Small intestine (tissue), 16 donors: ENCODE measurements around the gene NTRK1. TPM values are rescaled to one million over a fixed set of nuclear protein-coding genes. Genes with fewer than 3 reads are reported as not detected.

Experiments used
- DNase-seq, 2 donors: peaks; one replicate each; pipeline versions ENCODE4 v3.0.0 to v3.0.0-alpha.2; 2013
- FAIRE-seq: peaks from 2 replicates; lab custom pipeline; 2012; peaks lifted over from hg19 to GRCh38; lab: Jason Lieb, UNC
- H3K27ac ChIP-seq, 3 donors: one replicate each; pipeline ENCODE4 v1.5.1; 2013; ENCODE audit warnings: low read length in 2 of 3, mild to moderate bottlenecking in 2 of 3, control low read depth in 1 of 3, inconsistent platforms in 1 of 3, low read depth in 1 of 3, moderate library complexity in 1 of 3
- H3K27me3 ChIP-seq, 3 donors: one replicate each; pipeline ENCODE4 v1.6.1; 2013; ENCODE audit warnings: low read length in 3 of 3, inconsistent platforms in 1 of 3; ENCODE audit not compliant: control insufficient read depth in 3 of 3, insufficient read depth in 3 of 3
- H3K36me3 ChIP-seq, 3 donors: one replicate each; pipeline ENCODE4 v1.6.1; 2013; ENCODE audit warnings: low read length in 3 of 3, inconsistent platforms in 1 of 3, low read depth in 1 of 3, mild to moderate bottlenecking in 1 of 3, moderate library complexity in 1 of 3; ENCODE audit not compliant: control insufficient read depth in 3 of 3, insufficient read depth in 2 of 3
- H3K4me1 ChIP-seq, 3 donors: one replicate each; pipeline ENCODE4 v1.6.1; 2013; ENCODE audit warnings: low read length in 2 of 3, inconsistent platforms in 1 of 3, low read depth in 1 of 3, mild to moderate bottlenecking in 1 of 3, moderate library complexity in 1 of 3; ENCODE audit not compliant: control insufficient read depth in 3 of 3, insufficient read depth in 2 of 3
- H3K4me3 ChIP-seq, 3 donors: one replicate each; pipeline ENCODE4 v1.5.1; 2013; ENCODE audit warnings: low read length in 3 of 3, control low read depth in 1 of 3, inconsistent platforms in 1 of 3, low read depth in 1 of 3, mild to moderate bottlenecking in 1 of 3, moderate library complexity in 1 of 3
- H3K9me3 ChIP-seq, 2 donors: one replicate each; pipeline ENCODE4 v1.6.1; 2013; ENCODE audit warnings: low read depth in 1 of 2, low read length in 1 of 2; ENCODE audit not compliant: control insufficient read depth in 2 of 2, insufficient read depth in 1 of 2
- WGBS, 3 donors: extraction: QIAGEN DNeasy Blood & Tissue Kit; methylation state at CpG; one replicate each; pipeline ENCODE4 v1.1.7; 2013; 5-methylcytosine and 5-hydroxymethylcytosine counted together
- long read RNA-seq, 10 donors: transcript quantifications; one replicate each; lab custom pipeline, GENCODE V29; 2026
- polyA plus RNA-seq, 4 donors: library from polyadenylated mRNA; stranded (reverse) in 3 of 4; unstranded in 1 of 4; fragments of 200-250 nt in 3 of 4; fragments of 120-200 nt in 1 of 4; gene quantifications; one replicate each; pipeline versions ENCODE4 v1.2.1 to v1.2.3, GENCODE V29; 2013
- donor health status: healthy with polysubstance abuse.
- donor health status: control.
- donor health status: control.
- donor health status: Bipolar disorder and iron deficiency.
- donor health status: healthy.

The NTRK1 gene
- under 1 TPM in 2 of 4 donors, not detected in 2; 0.10 to 0.67 TPM for polyA plus RNA-seq
- long read RNA-seq, donor 1 = 0 reads
- long read RNA-seq, donor 2 = 0 reads
- long read RNA-seq, donor 3 = 0 reads
- long read RNA-seq, donor 4 = 0 reads
- long read RNA-seq, donor 5 = 0 reads
- long read RNA-seq, donor 6 = 0 reads
- long read RNA-seq, donor 7 = 0 reads
- long read RNA-seq, donor 8 = 0 reads
- long read RNA-seq, donor 9 = 0 reads
- long read RNA-seq, donor 10 = 0 reads

DNA sequence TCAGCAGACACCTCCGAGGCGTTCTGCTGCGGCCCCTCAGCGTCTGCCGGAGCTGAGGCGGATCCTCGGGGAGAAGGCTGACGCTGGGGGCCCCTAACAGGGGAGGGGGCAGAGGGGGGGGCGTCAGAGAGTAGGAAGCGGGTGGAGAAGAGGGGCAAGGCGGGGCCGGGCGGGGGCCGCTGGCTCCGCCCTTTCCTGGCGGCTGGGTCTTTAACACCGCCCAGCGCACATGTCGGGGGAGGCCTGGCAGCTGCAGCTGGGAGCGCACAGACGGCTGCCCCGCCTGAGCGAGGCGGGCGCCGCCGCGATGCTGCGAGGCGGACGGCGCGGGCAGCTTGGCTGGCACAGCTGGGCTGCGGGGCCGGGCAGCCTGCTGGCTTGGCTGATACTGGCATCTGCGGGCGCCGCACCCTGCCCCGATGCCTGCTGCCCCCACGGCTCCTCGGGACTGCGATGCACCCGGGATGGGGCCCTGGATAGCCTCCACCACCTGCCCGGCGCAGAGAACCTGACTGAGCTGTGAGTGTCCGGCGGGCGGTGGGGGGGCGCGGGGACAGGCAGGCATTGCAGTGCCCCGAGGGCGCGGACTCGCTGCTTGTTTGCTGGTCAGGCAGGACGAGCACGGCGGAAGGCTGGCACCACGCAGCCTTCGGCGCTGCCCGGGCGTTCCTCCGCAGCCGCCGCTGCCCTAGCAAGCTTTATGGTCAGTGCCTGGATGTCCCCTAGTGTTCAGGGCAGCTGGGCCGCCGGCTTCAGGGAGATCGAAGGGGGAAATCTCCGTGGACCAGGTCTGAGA is at the start of gene NTRK1:
Gene NTRK1 (plus strand): TSS at position 238 of the 796 bp plus-strand sequence. CDS start 70 bp downstream, at position 308.
- H3K27me3 ChIP-seq = peaks cover 11 to 93% (median 26%) of the 10 kb centered on the region in 3 donors
- H3K9me3 ChIP-seq = no peaks in the 10 kb centered on the region
- H3K36me3 ChIP-seq = no peaks in the 10 kb centered on the region
- H3K4me1 ChIP-seq = peaks cover 0 to 15% (median 2%) of the 10 kb centered on the region in 3 donors
- peak; percentile 8 to 39 for DNase-seq
- 3 to 7% (median 4%) methylated on average over 56 to 68 of the region's 69 CpGs for WGBS, 3 donors
- no peak within 1 kb of the TSS for H3K27ac ChIP-seq
- FAIRE-seq = no peak
- peak within 1 kb of the TSS in 2 of 3 donors; percentile 22 to 39 for H3K4me3 ChIP-seq

DNA sequence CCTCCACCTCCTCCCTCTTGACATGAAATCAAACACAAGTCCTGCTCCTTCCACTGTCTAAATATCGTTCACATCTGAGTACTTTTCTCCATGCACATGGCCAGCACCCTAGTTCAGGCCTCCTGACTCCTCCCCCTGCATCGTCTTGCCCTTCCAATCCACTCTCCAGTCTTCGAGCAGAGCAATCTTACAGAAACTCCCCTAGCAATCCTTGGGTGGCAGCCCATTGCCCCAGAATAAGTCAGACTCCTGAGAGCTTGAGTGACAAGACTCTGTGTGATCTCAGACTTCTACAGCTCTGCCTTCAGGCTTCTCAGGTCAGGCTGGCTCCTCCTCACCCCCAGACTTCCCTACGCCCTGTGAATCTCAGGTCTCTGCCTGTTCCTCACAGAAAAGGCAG is 49.5 kb upstream of the NTRK1 start:
- no peak overlapping the region for H3K27ac ChIP-seq
- H3K27me3 ChIP-seq = peaks cover 0 to 9% (median 0%) of the 10 kb centered on the region in 3 donors
- DNase-seq (no peak), FAIRE-seq (no peak)
- peaks cover 0 to 8% (median 0%) of the 10 kb centered on the region in 3 donors for H3K36me3 ChIP-seq
- WGBS, 3 donors = 44 to 56% (median 55%) methylated on average over 4 of the region's 4 CpGs
- peaks cover 0 to 20% (median 3%) of the 10 kb centered on the region in 3 donors for H3K4me1 ChIP-seq
- no peaks in the 10 kb centered on the region for H3K9me3 ChIP-seq
- no peak overlapping the region for H3K4me3 ChIP-seq

DNA sequence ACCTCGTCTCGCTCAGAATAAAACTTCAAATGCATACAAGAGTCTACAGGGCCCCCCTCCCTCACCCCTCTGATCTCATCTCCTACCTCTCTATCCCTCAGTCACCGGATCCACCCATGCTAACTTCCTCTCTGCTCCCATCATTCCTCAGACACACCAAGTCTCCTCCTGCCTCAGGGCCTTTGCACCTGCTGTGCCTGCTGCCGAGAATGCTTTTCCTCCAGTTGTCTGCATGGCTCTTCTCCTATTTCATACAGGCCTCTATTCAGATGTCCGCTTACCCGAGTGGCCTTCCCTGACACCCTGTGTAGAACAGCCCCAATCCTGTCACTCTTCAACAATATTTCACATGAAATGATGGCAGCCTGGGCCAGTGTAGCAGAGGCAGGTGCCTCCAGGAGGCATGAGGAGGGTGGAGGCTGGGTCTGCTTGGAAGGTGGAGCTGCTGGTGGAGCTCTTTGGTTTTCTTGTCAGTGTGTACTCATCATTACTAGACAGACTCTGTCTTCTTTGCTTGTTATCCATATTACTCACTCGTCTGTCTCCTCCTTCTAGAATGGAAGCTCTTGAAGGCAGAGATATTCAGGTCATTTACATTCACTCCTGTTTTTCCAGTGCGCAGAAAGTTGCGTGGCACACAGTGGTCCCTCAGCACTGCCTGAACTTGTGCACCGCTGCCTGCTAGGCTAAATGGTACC is 48.2 kb upstream of the NTRK1 start:
- WGBS, 3 donors = 95 to 99% (median 96%) methylated on average over 10 of the region's 10 CpGs
- Histone ChIP-seq H3K36me3 (peaks cover 0 to 5% (median 0%) of the 10 kb centered on the region in 3 donors), H3K4me1 (peaks cover 0 to 20% (median 3%) of the 10 kb centered on the region in 3 donors), H3K27ac (no peak overlapping the region), H3K27me3 (peaks cover 0 to 14% (median 0%) of the 10 kb centered on the region in 3 donors), H3K4me3 (no peak overlapping the region), H3K9me3 (no peaks in the 10 kb centered on the region)
- no peak for DNase-seq
- no peak for FAIRE-seq

DNA sequence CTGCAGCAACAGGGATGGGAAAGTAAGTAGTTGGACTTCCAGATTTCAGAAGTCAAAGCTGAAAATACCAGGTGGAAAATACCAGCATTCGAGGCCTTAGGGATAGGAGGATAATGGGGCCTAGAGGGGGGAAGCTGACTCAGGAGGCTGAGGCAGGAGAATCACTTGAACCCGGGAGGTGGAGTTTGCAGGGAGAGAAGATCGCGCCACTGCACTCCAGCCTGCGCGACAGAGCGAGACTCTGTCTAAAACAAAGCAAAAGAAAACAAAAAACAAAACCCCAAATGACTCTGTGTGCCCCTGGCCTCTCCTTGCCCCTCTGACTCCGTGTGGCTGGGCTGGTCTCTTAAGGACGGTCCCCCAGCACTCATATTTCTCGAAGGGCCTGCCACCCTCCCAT is 47.4 kb upstream of the NTRK1 start:
- FAIRE-seq = no peak
- Histone ChIP-seq H3K36me3 (peaks cover 0 to 3% (median 0%) of the 10 kb centered on the region in 3 donors), H3K4me3 (peak overlapping the region in 2 of 3 donors; percentile 40 to 46), H3K27ac (no peak overlapping the region), H3K27me3 (peaks cover 0 to 14% (median 0%) of the 10 kb centered on the region in 3 donors), H3K4me1 (peaks cover 0 to 20% (median 3%) of the 10 kb centered on the region in 3 donors), H3K9me3 (no peaks in the 10 kb centered on the region)
- WGBS, 3 donors = 39 to 49% (median 46%) methylated on average over 10 of the region's 10 CpGs
- DNase-seq = no peak

DNA sequence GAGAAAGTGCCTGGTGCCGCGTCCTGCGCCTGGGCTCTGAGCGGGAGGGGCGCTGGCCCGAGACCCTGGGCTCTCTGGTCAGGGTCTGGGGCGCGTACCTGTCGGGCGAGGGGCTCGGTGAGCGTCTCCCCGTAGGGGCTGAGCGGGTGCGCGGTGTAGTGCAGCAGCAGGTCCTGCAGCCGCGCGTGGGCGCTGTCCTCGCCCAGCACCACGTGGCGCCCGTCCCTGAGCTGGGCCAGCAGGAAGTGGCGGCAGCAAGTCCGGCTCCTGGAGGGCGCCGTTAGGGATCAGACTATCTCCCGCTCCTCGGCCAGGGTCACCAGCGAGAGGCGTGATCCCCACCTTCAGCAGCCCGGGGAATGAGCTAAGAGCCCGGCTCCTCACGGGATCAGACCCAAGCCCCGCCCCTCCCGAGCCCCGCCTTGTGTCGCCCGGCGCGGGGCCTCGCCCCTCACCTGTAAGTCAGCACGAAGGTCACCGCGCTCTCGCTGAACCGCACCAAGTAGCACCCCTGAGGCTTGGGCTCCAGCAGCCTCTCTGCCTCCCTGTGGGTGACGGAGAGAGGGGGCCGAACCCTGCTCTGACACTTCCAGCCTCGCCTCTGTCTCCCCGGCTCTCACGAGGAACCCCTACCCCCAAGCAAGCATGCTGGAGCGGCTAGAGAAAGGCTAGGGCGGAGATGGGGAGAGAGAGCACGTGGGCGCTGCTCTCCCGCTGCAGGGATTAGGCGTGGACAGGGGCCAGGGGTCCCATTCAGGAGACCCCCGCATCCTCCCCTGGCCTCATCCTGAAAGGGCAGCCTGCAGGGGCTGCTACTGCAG is 46.7 kb upstream of the NTRK1 start:
- peak; percentile 81 to 92 for DNase-seq
- Histone ChIP-seq H3K36me3 (peaks cover 0 to 2% (median 0%) of the 10 kb centered on the region in 3 donors), H3K27me3 (peaks cover 0 to 14% (median 0%) of the 10 kb centered on the region in 3 donors), H3K9me3 (no peaks in the 10 kb centered on the region), H3K4me1 (peaks cover 0 to 20% (median 3%) of the 10 kb centered on the region in 3 donors), H3K4me3 (peak overlapping the region; percentile 25 to 46 (median 40)), H3K27ac (peak overlapping the region in 2 of 3 donors; percentile 21 to 53)
- FAIRE-seq = no peak
- 4 to 8% (median 5%) methylated on average over 48 to 60 of the region's 60 CpGs for WGBS, 3 donors

DNA sequence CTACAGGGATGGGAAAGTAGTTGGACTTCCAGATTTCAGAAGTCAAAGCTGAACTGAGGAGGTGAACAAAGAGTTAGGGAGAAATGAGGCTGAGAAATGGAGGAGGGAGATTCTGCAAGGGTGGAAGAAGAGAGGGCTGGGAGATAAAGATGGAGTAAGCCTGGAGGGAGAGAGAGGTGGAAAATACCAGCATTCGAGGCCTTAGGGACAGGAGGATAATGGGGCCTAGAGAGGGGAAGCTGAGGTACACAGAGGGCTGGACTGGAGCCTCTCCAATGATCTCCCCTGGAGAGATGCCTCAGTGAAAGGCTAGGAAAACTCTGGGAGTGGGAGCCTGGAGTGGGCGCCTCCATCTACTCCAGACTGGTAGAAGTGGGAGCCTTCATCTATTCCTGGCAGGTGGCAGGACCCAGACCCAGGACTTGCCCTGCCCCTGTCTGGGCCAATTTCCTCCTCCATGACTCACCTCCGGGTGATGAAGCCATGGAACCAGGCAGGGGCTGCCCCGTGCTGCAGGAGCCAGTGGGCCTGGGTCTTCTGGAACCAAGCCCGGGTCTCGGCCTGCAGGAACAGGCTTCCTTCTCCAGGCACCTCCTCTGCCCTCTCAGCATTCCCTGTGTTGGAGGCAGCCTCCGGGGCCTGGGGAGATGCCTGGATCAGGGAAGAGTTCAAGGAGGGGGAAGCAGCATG is 45.9 kb upstream of the NTRK1 start:
- FAIRE-seq (no peak), DNase-seq (no peak)
- 55 to 84% (median 83%) methylated on average over 6 to 7 of the region's 7 CpGs for WGBS, 3 donors
- Histone ChIP-seq H3K9me3 (no peaks in the 10 kb centered on the region), H3K4me1 (peaks cover 0 to 20% (median 3%) of the 10 kb centered on the region in 3 donors), H3K36me3 (no peaks in the 10 kb centered on the region), H3K27me3 (peaks cover 0 to 14% (median 0%) of the 10 kb centered on the region in 3 donors), H3K27ac (peak overlapping the region in 2 of 3 donors; percentile 21 to 85), H3K4me3 (peak overlapping the region in 1 of 3 donors; percentile 40)

DNA sequence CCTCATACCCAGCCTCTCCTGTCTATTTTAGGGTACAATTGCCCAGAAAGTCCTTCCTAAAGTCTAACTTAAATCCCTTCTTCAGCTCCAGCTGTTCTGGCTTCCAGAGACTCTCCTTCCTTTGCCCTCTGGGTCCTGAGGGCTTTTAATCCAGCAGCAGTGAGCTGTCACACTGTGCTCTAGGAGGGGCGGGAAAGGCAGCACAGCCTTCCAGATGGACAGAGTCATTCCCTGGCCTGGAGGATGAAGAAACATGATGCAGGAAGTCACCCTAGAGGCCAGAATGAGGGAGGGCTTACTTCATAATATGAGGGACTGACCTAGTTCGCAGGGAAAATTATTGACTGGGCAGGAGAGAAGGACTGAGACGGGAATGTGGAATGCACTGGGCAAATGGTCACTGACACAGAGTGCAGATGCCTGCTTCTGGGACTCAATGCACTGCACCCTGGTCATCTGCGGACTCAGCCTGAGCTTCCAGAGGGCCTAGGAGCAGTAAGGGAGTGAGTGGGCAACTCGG is 45.3 kb upstream of the NTRK1 start:
- peaks cover 0 to 14% (median 0%) of the 10 kb centered on the region in 3 donors for H3K27me3 ChIP-seq
- DNase-seq = no peak
- H3K4me3 ChIP-seq = peak overlapping the region in 1 of 3 donors; percentile 49
- H3K4me1 ChIP-seq = peaks cover 0 to 20% (median 3%) of the 10 kb centered on the region in 3 donors
- H3K36me3 ChIP-seq = no peaks in the 10 kb centered on the region
- 59 to 69% (median 64%) methylated on average over 5 of the region's 5 CpGs for WGBS, 3 donors
- no peak for FAIRE-seq
- H3K9me3 ChIP-seq = no peaks in the 10 kb centered on the region
- peak overlapping the region in 1 of 3 donors; percentile 85 for H3K27ac ChIP-seq
